Measurements from ENCODE around the gene SMIM29.
"Not testable (repeated sequence)": the region's sequence is repeated elsewhere in the genome, so short reads cannot be mapped to it uniquely, and the experiment has no call there.

The SMIM29 gene

DNA sequence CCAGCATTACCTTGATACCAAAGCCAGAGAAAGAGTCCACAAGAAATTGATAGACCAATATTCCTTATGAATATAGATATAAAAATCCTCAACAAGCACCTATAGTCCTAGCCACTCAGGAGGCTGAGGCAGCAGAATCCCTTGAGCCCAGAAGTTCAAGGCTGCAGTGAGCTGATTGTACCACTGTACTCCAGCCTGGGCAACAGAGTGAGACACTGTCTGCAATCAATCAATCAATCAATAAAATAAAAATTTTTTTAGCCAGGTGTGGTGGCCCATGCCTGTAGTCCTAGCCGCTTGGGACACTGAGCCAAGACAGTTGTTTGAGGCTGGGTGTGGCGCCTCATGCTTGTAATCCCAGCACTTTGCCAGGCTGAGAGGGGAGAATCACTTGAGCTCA lies 18.9 kb upstream of the SMIM29 start:
- DNase-seq: no peak

DNA sequence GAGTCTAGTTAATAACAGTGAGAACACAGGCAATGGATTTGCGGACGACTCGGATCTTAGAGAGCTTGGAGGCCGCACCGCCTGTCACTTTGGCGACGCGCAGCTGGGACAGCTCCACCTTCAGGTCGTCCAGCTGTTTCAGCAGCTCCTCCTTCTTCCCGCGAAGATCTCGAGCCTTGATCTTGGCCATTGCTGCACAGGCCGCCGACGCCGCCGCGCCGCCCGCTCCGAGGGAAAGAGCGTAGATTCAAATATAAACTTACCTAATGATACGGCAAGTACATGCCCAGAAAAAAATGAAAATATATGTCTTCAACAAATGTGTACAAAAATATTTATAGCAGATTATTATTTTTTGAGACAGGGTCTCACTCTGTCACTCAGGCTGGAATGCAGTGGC lies 14.7 kb upstream of the SMIM29 start:
- DNase-seq: not testable (repeated sequence)

DNA sequence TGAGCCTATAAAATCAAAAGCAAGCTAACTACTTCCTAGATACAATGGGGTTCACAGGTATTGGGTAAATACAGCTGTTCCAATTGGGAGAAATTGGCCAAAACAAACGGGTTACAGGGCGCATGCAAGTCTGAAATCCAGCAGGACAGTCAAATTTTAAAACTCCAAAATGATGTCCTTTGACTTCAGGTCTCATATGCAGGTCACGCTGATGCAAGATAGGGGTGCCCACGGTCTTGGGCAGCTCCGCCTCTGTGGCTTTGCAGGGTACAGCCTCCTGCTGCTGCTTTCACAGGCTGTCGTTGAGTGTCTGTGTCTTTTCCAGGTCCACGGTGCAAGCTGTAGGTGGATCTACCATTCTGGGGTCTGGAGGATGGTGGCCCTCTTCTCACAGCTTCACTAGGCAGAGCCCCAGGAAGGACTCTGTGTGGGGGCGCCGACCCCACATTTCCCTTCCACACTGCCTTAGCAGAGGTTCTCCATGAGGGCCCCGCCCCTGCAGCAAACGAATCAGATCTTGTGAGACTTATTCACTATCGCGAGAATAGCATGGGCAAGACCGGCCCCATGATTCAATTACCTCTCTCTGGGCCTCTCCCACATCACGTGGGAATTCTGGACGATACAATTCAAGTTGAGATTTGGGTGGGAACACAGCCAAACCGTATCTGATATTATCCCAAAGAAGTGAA lies 11.9 kb upstream of the SMIM29 start:
- DNase-seq: no peak

DNA sequence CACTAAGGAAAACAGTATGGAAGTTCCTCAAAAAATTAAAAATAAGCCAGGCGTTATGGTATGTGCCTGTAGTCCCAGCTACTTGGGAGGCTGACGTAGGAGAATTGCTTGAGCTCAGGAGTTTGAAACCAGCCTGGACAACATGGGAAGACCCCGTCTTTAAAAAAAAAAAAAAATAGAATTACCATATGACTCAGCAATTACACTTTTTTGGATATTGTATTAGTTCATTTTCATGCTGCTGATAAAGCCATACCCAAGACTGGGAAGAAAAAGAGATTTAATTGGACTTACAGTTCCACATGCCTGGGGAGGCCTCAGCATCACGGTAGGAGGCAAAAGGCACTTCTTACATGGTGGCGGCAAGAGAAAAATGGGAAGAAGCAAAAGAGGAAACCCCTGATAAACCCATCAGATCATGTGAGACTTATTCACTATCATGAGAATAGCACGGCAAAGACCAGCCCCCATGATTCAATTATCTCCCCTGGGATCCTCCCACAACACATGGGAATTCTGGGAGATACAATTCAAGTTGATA lies 10.8 kb upstream of the SMIM29 start:
- no peak for DNase-seq

DNA sequence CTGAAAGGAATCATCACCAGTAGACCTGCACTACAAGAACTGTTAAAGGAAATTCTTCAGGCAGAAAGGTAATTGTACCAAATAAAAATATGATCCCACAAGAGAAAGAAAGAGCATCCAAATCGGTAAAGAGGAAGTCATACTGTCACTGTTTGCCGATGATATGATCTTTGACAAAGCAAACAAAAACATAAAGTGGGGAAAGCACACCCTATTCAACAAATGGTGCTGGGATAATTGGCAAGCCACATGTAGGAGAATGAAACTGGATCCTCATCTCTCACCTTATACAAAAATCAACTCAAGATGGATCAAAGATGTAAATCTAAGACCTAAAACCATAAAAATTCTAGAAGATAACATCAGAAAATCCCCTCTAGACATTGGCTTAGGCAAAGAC lies 3.6 kb upstream of the SMIM29 start:
- not testable (repeated sequence) for DNase-seq

DNA sequence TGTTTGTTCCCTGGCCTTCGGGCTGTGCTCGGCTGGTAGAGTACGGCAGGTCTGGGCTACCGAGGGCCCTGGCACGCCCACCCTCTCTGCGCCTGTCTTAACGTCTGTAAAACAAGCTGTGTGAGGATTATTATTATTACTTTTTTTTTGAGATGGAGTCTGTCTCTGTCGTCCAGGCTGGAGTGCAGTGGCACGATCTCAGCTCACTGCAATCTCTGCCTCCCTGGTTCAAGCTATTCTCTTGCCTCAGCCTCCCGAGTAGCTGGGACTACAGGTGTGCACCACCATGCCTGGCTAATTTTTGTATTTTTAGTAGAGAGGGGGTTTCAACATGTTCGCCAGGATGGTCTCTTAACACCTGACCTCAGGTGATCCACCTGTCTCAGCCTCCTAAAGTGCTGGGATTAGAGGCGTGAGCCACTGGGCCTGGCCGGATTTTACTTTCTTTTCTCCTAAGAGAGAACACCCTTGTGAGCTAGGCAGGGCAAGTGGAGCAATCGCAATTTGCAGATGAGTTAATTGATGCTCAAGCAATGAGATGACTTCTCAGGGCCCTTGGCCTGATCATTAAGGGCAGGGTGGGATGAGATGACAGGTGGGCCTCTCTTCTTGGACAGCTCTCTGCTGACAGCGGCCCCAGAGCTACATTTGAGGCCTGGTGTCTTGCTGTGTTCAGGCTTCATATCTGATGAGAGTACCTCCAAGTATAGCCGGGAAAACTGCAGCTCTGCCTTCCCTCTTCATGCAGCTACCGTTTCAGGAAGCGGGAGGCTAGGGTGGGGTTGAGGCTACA lies 859 bp upstream of the SMIM29 start:
- DNase-seq: no peak

DNA sequence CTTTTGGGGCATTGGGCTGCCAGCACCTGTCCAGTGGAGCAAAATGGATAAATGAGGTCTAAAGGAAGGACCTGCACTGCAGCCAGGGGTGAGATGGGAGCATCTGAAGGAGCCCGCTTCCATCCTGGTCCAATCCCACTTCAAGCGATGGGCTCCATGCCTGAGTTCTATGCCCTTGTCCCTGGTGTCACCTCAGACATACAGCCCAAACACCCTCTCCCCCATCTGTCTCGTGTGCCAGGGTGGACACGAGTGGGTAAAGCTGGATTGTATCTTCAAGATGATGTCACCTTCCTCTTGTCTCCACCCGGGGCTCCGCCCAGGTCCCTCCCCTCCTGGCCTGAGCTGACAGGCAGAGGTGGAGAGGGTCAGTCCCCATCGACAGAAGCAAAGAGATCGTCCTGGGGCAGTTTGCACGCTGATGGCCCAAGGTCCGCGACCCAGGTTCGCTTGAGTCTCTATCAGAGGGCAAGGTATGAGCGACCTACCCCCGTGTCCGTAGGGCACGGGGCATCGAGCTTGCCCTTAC lies 544 bp downstream of the SMIM29 start:
- no peak for DNase-seq

DNA sequence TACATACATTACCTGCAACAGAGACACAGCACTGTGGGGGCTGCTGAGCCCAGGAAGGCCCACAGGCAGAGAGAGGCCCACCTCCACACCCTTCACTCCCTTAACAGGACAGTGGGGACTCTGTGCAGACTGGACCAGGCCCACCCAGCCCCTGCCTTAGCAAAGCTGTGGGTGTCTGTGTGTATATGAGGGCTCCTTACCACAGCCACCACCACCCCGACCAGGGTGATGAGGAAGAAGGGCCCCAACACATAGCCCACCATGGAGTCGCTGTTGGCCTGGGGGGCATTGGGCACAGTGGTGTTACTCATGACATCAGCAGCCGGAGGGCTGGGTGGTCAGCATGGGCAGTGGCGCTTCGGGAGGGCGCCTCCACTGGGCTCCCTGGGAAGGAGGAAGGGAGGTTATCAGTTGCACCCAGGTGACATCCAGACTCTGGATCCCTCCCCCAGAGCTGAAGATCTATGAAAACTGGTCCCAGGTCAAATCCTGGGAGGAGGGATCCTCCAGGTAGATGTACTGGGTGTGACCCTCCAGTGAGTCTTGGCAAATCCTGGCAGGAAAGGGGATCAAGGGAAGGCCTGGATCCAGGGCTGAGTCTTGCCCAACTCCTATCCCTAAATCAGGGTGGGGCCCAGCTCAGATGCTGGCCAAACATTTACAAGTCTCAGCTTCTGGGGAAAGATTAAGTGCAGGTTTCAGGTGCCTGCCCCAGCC lies 1.2 kb downstream of the SMIM29 start:
- no peak for DNase-seq

DNA sequence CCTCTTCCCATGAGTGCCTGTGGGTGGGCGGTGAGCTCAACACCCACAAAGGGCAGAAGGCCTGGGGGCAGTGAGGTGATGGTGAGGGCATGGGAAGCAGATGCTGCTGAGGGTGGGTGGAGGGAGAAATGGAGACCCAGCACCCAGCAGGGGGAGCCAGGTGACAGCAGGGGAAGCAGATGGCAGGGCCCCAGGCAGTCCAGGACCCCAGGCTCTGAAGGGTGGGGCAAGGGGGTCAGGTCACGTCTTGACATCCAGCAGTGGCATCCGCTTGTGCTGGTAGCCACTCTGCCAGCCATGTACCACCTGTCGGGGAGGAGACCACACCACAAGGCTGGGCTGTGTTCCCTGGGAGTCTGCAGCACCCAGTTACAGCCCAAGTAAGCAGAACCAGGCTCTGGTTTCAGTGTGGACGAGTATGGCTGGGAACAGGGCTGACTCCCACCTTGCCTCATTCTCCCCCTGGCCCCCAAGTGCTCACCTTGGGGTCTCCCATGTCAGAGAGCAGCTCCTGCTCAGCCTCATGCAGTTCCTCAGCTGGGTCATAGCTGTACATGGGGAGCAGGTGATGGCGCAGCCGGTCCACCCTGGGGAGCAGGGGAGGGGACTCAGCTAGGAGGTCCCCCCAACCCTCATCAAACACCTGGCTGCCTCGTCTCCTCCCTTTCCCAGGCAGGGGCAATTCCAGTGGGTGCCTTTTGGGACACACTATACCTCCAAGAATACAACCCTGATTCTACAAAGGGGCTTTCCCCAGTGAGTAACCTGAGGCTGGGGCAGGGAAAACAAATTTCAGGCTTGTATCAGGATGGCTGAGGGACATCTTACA lies 2.0 kb downstream of the SMIM29 start:
- peak in 1 of 2 experiments; percentile 35 for DNase-seq

DNA sequence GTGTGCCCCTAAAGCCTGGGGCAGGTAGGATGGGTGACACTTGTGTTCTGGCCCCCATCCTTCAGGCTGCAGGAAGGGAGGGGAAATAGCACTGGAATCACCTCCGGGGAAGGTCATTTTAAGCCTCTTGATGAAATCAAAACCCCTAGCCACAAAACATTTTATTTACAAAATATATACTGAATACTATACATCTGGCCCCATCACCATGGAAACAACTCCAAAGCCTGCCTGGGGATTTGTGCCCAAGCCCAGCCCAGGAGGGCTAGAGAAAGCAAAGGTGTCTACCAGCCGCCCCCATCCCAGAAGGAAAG lies 2.6 kb downstream of the SMIM29 start:
- DNase-seq: no peak

DNA sequence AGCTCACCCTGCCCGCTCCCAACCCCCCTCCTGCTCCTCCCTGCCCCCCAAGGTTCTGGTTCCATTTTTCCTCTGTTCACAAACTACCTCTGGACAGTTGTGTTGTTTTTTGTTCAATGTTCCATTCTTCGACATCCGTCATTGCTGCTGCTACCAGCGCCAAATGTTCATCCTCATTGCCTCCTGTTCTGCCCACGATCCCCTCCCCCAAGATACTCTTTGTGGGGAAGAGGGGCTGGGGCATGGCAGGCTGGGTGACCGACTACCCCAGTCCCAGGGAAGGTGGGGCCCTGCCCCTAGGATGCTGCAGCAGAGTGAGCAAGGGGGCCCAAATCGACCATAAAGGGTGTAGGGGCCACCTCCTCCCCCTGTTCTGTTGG lies 3.1 kb downstream of the SMIM29 start:
- not testable (repeated sequence) for DNase-seq

DNA sequence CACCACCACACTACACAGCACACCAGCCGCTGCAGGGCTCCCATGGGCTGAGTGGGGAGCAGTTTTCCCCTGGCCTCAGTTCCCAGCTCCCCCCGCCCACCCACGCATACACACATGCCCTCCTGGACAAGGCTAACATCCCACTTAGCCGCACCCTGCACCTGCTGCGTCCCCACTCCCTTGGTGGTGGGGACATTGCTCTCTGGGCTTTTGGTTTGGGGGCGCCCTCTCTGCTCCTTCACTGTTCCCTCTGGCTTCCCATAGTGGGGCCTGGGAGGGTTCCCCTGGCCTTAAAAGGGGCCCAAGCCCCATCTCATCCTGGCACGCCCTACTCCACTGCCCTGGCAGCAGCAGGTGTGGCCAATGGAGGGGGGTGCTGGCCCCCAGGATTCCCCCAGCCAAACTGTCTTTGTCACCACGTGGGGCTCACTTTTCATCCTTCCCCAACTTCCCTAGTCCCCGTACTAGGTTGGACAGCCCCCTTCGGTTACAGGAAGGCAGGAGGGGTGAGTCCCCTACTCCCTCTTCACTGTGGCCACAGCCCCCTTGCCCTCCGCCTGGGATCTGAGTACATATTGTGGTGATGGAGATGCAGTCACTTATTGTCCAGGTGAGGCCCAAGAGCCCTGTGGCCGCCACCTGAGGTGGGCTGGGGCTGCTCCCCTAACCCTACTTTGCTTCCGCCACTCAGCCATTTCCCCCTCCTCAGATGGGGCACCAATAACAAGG lies 3.6 kb downstream of the SMIM29 start:
- DNase-seq: not testable (repeated sequence)

DNA sequence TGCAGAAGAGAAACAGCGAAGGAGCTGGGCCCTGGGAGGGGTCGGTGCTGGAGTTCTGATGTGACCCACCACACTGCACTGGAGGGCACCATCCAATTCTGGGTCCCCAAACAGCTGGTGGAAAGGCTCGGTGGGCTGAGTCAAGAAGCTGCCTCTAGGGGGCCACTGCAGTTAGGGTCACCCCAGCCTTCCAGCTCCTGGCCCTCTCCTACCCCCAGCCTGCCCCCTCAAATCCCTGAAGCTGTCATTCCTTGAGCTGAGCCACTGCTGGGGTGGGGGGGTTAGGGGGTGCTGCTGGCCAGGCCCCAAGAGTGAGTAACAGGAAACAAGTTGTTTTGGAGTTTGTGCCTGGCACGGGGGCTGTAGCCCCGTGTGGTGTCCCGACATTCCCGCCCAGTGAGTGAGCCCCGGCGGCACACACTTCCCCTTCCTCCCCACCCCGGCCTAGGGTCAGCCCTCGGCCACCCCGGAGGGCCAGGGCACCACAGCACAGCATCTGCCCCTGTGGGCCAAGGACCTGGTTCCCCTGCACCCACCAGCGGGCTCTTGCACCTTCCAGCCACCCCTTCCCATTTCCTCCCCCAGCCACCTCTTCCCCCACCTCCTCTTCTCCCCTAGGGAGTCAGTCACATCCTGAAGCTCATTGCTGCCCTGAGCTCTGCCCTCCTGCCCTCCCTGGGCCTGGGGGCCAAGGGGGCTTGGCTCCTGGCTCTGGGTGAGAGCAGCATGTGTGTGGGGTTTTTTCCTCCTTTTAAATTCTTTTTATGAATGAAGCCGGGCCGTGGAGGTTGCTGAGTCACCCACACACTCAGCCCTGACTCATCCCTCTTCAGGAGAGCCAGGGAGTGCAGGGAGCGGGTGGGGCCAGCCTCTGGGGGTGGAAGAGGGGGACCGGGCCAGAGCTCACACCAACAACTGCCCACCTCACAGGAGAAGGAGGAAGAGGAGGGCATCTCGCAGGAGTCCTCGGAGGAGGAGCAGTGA lies 4.6 kb downstream of the SMIM29 start:
- DNase-seq: peak; percentile 3 to 26

DNA sequence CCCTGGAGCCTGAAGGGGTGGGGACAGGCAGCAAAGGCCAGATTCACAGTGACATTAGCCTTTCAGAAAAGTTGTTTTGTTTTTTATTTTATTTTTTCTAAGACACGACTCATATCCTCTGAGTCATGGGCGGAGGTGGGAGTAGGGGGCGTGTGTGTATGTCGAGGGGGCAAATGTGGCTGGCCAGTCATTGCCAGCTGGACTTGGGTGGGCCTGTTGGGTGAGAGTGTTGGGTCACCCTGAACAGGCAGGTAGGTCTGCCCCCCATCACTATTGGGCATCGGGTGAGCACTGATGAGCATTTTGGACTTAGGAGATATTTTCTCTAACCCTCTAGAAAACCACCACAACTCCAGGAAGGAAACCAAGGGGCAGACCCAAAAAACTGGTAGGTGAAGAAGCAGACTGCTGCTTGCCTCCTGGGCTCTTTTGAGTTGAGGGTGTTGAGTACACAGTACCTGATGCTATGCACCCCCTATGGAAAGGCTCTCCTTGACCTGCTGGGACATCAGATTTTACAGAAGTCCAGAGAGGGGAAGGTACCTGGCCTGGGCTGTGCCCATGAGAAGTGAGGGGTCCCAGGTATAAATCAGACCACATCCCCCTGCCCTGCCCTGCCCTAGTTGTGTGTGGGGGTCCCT lies 5.6 kb downstream of the SMIM29 start:
- DNase-seq: no peak

DNA sequence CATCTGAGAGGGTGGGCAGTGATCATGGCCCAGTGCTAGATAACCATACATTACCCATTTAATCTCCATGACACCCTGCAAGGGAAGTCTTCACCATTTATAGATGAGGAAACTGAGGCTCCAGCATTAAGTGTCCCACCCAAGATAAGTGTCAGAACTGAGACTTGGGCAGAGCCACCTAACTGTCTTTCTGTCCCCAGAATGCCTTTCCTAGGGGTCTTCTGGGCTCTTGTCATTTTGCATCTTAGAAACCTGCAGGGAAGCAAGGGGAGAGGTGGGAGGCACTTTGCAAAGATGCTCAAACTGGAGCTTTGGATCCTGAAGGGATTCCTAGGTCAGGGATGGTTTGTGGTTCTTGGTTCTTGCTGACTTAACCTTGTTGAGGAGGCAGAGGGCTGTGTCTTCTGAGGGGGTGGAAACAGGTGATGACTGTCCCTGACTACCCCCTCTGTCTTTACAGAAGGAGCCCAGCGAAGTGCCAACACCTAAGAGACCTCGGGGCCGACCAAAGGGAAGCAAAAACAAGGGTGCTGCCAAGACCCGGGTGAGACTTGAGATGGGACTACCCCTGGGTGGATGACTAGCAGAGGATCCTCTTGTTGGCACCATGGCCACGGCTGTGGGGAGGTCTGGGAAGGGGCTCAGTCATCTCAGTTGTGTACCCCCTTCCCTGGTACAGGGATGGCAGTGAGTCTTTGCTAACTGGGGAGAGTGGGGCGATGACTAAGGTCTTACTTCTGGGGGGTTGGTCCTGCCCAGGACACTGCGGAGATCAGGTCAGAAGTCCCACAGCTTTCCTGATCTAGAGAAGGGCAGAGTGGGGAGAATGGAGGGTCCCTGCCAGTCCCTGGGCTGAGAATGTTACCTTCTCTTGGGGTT lies 6.3 kb downstream of the SMIM29 start:
- no peak for DNase-seq

DNA sequence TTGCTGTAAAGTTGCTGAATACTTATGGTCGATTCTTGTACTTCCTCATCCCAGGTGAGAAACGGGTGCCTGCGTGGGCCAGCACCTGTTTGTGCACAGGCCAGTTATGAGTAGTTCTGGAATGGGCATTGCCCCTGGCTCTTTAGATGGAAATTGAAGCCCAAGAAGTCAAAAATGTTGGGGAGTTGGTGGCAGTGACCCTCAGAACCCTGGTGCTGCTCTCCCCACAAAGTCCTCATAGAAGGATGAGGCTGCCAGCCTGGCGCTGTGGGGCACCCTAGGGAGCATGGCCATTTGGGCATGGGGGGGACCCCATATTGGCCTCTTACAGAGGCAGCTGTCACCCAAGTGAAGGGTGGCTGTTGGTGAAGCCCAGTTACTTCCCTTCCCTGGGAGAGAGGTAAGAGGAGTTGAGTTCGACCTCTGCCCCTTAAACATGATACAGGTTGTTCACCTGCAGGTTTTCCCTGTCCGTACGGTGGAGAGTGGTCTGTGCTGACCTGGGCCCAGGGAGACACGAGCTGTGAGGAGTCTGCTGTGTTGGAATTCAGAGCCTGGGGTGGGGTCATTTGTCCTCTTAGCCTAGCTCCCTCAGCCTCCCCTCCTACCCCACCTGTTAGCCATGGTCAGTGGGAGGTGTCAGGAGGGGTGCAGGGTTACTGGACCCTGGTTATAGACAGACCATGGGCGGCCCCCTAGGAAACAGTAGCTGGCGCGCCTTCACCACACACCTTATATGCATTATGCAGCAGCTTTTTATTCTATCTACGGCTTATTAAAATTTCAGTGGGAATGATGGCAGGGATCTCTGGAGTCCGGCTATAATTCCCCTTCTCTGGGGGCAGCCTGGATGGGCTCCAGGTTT lies 7.2 kb downstream of the SMIM29 start:
- DNase-seq: no peak

DNA sequence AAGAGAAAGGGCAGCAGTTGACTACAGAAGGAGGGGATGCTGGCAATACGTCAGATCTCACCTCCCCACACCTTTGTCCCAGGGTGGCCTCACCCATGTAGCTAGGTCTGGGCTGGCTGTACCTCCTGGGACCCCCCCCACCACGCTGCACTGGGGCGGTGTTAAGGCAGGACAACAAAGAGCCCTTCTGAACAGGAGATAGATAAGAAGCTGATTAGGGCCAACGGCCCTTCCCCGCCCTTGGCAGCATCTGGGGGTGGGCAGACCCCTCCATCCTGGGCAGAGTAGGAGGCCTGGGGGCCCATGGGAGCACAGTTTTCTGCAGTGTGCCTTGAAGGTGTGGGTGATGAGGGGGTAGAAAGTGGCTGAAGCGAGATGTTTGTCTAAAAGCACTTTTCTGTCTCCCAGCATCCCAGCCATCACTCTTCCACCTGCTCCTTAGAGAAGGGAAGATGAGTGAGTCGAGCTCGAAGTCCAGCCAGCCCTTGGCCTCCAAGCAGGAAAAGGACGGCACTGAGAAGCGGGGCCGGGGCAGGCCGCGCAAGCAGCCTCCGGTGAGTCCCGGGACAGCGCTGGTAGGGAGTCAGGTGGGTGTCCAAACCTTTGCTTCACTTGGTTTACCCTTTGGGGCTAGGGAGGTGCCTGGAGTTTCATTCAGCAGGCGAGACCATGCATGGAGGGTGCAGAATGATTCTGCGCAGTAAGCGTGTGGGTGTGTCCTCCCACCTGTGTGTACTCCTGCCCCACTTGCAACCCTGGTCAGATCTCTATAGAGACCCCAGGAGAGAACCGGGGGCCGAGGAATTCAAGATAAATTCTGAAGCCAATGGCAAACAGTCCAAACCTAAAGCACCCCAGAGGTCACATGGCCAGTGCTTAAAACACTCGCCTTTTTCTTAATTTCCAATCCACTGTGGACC lies 8.2 kb downstream of the SMIM29 start:
- DNase-seq: no peak
